Esophagus squamous epithelium (tissue), 4 donors: ENCODE data around the gene DERA.

Experiments
- POLR2A ChIP-seq, 4 donors: fragments of 450-650 bp; IDR thresholded peaks; one replicate each; pipeline ENCODE4 v1.6.1; 2017; ENCODE audit warnings: antibody characterized with exemption in 4 of 4, mild to moderate bottlenecking in 4 of 4, moderate library complexity in 3 of 4
- TF ChIP-seq, protein P1 (sequence below), 6 experiments: fragments of 450-650 bp in 4 of 6; fragments of 200-600 bp in 2 of 6; sonication (generic) in 2 of 6; IDR thresholded peaks; one replicate each; pipeline ENCODE4 v1.5.1; 2016 to 2019; ENCODE audit warnings: antibody characterized with exemption in 6 of 6, mild to moderate bottlenecking in 4 of 6, moderate library complexity in 4 of 6

- no peak for TF ChIP-seq POLR2A (IDR thresholded peaks at IDR 0.05)
- TF ChIP-seq, protein P1, sequence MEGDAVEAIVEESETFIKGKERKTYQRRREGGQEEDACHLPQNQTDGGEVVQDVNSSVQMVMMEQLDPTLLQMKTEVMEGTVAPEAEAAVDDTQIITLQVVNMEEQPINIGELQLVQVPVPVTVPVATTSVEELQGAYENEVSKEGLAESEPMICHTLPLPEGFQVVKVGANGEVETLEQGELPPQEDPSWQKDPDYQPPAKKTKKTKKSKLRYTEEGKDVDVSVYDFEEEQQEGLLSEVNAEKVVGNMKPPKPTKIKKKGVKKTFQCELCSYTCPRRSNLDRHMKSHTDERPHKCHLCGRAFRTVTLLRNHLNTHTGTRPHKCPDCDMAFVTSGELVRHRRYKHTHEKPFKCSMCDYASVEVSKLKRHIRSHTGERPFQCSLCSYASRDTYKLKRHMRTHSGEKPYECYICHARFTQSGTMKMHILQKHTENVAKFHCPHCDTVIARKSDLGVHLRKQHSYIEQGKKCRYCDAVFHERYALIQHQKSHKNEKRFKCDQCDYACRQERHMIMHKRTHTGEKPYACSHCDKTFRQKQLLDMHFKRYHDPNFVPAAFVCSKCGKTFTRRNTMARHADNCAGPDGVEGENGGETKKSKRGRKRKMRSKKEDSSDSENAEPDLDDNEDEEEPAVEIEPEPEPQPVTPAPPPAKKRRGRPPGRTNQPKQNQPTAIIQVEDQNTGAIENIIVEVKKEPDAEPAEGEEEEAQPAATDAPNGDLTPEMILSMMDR (IDR thresholded peaks at IDR 0.05), result no peak
Measured at GRCh38 chr12:15963271-15963670, 52.1 kb downstream of the DERA start.
